Cardiac fibroblast (primary cell): ENCODE data around the gene FADS6.

Source experiments
- DNase-seq, 2 donors: peaks; one replicate each; pipeline versions ENCODE4 v3.0.0 to v3.0.0-alpha.2; 2010; ENCODE audit warnings: low read depth in 2 of 2
- H3K4me3 ChIP-seq, 2 donors: replicated peaks in 1 of 2; 1 replicate in 1 of 2; 2 replicates in 1 of 2; pipeline ENCODE4 v1.5.1; 2011; ENCODE audit warnings: low read depth in 2 of 2, low read length in 2 of 2, mild to moderate bottlenecking in 2 of 2, moderate library complexity in 1 of 2
- CTCF ChIP-seq: IDR thresholded peaks from one replicate; pipeline ENCODE4 v1.5.1; 2011; ENCODE audit warnings: low read depth, mild to moderate bottlenecking, low read length, inconsistent platforms

FADS6 gene

DNA sequence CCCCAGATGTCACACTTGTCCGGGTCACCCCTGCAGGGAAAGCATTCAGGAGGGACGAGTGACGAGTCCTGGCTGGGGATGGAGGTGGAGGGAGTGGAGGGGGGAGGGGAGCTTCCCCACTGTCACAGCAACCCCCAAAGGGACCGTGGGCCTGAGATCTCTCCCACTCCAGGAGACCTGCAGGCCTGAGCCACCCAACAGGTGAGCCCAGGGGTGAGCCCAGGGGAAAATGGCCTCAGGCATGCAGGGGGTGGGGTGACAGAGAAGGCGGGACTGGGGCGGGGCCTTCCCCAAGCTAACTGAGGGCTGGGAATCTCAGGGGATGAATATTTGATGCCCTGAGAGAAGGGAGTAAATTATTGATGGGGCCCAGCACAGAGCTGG is 27.2 kb upstream of the FADS6 start:
- no peak for TF ChIP-seq CTCF
- no peak overlapping the region for H3K4me3 ChIP-seq
- no peak for DNase-seq

- H3K4me3 ChIP-seq = no peak overlapping the region
- no peak for TF ChIP-seq CTCF
Observed at GRCh38 chr17:74920306-74920620, 26.8 kb upstream of the FADS6 start.

DNA sequence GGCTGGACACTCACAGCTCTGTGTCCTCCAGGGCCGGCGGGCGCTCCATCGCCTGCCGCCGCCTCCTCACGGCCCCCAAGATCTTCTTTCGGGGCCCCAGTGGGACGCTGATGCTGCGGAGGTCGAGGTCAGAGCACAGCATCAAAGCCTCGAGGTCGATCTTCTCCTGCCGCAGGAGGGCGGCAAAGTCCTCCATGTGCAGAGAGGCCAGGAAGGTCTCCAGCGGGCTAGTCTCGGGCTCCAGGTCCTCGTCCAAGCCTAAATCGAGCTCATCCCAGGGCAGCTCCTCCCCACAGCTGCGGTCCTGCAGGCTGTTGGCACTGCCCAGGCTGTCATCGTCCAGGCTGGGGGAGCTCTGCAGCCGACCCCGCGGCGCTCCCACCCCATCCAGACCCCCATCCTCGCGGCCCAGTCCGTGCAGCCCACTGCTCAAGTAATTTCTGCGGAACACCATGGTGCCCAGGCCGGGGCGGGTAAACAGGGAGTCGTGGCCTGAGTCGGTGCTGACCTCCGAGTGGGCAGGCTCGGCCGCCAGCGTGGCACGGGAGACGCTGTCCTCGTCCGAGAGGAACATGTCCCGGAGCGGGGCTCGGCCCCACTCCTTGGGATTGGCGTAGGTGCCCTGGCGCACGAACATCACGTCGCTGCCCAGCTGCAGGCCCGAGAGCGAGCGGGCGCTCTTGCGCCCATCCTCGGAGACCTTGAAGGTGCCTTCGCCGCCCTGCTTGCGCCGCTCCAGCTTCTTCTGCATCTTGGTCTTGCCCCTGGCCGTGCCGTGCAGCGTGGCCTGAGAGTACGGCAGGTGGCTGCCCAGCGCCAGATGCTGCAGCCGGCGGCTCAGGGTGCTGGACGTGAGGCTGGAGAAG is 26.2 kb upstream of the FADS6 start:
- peak; percentile 20 to 25 for DNase-seq
- no peak overlapping the region for H3K4me3 ChIP-seq
- peak; percentile 33 for TF ChIP-seq CTCF

More at GRCh38 chr17:74920306-74920620, 26.8 kb upstream of the FADS6 start:
- no peak for DNase-seq

DNA sequence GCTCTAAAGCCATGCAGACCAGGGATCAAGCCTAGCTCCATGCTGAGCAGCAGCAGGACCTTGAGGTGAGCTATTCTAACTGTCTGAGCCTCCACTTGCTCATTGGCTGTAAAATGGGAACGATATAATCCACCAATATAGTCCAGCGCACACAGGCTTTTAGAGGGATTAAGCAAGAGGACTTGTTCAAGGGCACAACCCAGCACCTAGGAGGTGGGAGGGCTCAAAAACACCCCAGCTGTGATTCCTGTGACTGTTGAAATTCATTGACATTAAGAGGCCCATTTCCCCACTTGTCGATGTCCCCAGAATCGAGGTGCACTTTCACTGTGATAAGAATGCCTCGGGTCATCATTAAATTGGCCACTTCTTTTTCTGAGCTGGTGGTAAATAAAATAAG is 25.5 kb upstream of the FADS6 start:
- no peak for DNase-seq
- no peak overlapping the region for H3K4me3 ChIP-seq
- no peak for TF ChIP-seq CTCF

DNA sequence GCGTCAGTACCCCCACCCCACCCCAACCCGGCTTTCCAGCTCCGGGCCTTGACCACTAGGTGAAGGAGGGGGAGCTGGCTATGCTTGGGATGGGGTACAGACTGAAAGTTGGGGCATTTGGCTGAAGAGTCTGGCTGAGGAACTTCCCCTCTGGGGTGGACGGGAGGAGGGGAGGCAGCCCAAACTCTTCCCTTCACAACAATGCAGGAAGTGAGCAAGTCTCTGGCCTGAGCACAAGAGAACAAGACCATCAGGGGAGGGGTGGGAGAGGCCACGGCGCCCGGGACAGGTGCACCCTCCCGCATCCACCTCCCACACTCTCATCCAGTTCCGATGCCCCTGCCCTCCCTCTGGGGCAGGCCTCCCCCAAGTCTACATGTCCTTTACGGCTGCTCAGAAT is 24.0 kb upstream of the FADS6 start:
- no peak for TF ChIP-seq CTCF
- no peak for DNase-seq
- H3K4me3 ChIP-seq = no peak overlapping the region

- DNase-seq = no peak
- H3K4me3 ChIP-seq = no peak overlapping the region
- no peak for TF ChIP-seq CTCF
Observed at GRCh38 chr17:74916851-74917199, 23.4 kb upstream of the FADS6 start.
